GM19043 (cell line): Measurements from ENCODE around the gene FBXO28.
"Not testable (repeated sequence)": the region's sequence is repeated elsewhere in the genome, so short reads cannot be mapped to it uniquely, and the experiment has no call there.

ENCODE experiments used
- ATAC-seq: cut with Tn5 transposase; IDR thresholded peaks from one replicate; pipeline ENCODE4 v1.9.1; 2021; ENCODE audit warnings: low read depth; ENCODE audit not compliant: unreplicated experiment

The FBXO28 gene

DNA sequence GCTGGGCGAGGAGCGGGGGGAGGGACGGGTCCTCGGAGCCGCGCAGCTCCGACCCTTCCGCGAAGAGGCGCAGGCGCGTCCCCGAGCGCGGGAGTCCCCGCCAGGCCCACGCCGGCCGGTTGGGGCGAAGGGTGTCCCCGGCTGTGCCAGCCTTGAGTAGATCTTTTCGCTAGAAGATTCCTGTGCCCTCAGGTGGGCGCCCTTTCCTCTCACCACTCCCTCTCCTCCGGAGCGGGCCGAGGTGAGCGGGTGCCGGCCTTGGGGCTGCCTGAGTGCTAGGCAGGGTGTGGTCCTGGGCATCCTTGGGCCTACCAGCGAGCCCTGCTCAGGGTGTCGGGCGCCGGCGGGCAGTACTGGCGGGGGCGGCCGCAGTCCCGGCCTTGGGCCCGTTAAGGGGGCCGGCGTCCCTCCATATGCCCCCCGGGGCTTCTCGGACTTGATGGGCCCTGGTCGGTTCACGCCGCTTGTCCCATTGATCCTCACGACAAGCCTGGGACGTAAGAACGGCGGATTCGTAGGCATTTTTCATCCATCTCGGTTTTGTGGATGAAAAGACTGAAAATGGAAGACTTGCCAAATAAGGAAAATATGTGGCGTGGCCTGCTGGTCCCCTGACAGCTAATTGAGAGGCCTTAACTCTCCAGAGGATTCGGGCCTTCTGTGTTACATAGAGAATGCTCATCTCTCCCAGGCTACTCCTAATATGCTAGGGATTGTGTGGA is 69.8 kb downstream of the FBXO28 start:
- peak; percentile 29 for ATAC-seq

DNA sequence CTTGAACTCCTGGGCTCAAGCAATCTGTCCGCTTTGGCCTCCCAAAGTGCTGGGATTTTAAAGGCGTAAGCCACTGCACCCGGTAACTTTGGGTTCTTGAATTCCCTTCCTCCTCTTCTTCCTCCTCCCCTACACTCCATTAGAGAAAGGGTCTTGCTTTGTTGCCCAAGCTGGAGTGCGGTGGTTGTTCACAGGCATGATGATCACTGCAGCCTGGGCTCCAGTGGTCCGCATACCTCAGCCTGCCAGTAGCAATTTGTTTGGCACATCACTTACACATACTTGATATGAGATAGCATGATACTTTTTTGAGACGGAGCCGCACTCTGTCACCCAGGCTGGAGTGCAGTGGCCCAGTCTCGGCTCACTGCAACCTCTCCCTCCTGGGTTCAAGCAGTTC is 71.3 kb downstream of the FBXO28 start:
- no peak for ATAC-seq

DNA sequence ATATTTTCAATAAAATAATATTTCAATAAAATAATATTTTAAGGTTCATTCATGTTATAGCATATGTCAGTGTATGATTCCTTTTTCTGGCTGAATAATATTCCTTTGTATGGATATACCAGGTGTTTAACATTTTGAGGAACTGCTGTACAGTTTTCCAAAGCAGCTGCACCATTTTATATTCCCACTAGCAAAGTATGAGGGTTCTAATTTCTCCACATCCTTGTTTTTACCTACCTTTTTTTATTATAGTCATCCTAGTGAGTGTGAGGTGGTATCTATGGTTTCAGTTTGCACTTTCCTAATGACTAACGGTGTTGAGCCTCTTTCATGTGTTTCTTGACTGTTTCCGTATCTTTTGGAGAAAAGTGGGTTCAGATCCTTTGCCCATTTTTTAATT is 74.4 kb downstream of the FBXO28 start:
- ATAC-seq: no peak

DNA sequence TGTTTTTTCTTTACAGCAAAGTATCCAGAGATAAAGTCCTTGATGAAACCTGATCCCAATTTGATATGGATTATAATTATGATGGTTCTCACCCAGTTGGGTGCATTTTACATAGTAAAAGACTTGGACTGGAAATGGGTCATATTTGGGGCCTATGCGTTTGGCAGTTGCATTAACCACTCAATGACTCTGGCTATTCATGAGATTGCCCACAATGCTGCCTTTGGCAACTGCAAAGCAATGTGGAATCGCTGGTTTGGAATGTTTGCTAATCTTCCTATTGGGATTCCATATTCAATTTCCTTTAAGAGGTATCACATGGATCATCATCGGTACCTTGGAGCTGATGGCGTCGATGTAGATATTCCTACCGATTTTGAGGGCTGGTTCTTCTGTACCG is 75.7 kb downstream of the FBXO28 start:
- ATAC-seq: no peak

DNA sequence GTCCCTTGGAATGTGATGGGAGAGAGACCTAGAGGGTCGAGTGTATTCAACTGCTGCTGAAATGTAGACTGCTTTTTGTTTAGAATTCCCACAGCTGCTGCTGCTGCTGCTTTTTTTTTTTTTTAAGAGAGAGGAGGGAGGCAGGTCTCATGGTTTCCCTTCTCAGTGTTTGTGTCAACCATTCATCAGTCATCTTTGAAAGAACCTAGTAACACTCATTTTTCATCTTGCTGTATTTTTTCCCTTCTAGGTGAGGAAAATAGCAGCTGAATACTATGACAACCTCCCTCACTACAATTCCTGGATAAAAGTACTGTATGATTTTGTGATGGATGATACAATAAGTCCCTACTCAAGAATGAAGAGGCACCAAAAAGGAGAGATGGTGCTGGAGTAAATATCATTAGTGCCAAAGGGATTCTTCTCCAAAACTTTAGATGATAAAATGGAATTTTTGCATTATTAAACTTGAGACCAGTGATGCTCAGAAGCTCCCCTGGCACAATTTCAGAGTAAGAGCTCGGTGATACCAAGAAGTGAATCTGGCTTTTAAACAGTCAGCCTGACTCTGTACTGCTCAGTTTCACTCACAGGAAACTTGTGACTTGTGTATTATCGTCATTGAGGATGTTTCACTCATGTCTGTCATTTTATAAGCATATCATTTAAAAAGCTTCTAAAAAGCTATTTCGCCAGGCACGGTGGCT is 78.3 kb downstream of the FBXO28 start:
- no peak for ATAC-seq

DNA sequence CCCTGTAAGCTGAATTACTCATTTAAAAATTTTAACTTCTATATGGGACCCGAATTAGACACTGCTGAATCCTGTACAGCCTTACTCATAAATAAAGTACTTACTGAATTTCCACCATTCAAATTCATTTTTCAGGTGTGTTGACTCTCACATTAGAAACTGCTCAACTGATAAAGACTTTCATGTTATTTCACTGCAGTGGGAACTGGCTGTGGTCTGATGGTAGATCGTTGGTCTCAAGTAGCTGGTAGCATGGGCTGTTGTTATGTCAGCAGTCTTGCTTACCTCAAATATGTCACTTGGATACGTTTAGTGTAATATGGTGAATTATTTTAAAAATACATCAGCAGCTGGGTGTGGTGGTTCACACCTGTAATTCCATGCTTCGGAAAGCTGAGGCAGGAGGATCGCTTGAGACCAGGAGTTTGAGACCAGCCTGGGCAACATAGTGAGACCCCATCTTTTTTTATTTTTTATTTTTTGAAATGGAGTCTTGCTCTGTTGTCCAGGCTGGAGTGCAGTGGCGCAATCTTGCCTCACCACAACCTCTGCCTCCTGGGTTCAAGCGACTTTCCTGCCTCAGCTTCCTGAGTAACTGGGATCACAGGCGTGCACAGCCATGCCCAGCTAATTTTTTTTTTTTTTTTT is 79.5 kb downstream of the FBXO28 start:
- no peak for ATAC-seq

DNA sequence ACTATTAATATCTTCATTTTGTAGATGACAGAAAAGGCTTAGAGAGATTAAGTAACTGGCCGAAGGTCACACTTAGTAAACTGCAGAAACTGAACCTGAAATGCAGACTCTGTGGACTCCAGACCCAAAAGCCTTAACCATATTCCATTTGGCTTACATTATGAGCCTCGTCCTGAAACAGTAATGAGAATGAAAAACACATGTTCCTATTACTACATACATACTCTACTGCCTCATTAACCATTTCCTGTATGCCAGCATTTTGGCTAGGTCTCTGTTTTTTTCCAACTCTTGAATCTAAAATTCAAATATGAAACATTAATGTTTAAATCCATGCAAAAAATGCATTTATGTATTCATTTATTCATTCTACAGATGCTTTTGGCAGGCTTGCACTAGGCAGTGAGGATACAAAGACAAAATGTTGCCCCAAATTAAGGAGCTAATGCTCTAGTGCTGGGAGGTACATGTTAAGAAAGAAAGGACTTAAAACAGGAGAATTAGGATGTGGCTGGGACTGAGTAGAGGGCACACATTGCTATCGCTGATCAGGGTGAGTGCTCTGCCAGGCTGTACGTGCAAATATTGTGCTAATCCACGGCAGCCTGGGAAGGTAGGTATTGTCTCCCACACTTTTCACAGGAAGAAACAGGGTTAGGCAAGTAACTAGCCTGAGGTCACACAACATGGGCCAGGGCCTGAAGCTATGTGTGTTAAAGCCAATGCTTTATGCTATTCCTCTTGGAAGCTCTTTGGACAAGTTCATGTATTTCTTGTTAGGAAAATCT is 83.1 kb downstream of the FBXO28 start:
- ATAC-seq: no peak

DNA sequence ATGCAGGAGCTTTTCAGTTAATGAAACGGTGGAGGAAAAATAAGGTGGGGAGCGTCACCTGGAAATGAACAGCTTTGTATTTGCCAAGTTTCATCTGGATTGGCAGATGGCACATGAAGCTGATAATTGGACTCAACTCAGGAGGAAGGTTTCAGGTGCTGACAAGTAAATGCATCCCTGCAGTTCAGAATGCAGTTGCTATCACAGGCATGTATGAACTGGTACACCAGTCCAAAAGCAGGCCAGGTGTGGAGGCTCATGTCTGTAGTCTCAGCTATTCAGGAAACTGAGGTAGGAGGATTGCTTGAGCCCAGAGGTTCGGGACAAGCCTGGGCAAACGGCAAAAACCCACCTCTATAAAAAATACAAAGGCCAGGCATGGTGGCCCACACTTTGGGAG is 84.7 kb downstream of the FBXO28 start:
- no peak for ATAC-seq

DNA sequence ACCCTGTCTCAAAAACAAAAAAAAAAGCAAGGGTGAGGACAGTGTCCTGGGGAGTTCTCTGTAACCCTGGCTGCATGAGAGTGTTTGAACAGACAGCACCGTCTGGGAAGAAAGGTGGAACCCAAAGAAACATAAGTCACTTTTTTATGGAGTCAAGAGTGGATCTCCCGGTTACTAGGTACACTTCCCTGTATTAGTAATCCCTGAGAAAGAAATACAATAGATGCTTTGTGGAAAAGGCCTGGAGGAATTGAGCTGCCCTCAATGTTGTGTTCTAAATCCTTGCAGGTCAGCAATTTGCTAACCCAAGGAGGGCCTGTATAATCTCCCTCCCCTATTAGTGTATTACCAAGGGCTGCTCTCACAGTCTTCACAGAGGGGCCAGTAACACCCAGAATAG is 85.8 kb downstream of the FBXO28 start:
- no peak for ATAC-seq

DNA sequence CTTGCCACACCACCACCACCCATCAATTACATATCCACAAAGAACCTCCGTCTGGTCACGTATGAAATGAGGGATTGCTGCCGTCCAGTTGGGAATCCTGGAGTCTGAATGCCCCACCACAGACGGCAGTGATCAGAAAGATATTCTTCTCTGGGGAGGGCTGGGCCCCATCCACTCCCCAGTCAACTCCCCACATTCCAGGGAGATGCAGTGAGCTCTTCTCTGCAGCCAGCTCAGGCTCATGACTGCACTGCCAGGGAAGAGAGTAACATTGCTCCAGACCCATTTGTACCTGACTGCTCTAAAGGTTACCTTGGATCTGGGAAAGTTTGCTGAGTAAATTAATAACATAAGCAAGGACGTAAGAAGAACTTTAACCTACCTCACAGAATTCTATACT is 87.5 kb downstream of the FBXO28 start:
- ATAC-seq: no peak

DNA sequence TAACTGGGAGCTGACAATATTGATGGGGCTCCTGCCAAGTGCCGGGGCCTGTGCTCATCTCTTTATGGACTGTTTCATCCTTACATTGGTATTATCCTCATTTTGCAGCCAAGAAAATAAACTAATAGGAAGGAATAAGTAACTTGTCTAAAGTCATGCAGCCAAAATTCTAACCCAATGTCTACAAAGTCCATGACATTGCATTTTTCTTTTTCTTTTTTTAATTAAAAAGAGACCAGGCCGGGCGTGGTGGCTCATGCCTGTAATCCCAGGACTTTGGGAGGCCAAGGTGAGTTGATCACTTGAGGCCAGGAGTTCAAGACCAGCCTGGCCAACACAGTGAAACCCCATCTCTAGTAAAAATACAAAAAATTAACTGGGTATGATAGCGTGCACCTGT is 87.9 kb downstream of the FBXO28 start:
- no peak for ATAC-seq

DNA sequence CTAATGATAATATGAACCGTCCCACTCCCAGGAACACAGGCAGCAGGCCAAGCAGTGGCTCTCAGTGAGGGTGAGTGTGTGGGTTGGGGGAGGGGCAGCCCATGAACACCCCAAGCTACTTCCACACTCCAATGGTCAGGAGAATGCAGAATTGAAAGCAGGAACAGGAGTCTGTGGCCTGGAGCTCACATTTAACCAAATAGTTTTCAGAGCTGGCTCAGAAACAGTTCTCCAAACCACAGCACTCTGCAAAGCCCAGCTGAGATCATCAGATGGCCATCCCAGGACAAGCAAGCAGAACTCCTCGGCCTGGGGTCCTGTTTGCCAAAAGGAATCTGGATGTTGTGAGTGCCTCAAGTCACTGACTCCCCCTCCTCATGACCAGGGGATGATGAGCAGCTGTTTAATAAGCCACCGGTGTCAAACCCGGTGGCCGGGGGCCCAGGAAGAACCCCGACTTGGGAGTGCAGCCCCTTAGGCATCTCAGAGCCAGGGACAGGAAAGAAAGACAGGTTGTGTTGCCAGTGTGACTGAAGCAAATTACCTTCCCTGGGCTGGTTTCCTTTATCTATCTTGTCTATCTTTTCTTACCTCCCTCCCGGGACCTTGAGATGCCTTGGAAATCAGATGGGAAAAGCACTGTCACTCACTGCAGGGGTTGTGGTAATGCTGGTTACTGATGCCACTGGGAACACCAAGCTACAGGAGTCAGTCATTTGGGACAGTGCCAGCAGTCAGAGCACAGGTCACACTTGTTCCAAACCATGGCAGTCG is 89.5 kb downstream of the FBXO28 start:
- ATAC-seq: peak; percentile 62

DNA sequence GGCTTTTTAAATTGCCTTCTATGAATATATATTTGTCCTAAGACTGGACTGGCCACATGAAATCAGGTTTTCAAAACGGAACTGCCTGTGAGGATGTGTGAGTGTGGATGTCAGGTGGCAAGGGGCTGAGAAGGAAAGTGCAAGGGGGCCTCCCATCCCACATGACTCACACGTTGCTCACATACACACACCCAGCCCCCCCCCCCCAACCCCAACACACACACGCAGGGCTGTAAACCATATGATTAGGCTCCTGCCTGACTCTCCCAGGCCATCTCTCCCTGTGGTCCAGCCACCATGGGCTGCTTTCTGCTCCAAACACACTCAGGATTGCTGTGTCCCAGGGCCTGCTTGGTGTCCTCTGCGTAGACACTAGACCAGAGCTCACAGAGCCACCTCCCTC is 91.5 kb downstream of the FBXO28 start:
- ATAC-seq: no peak

DNA sequence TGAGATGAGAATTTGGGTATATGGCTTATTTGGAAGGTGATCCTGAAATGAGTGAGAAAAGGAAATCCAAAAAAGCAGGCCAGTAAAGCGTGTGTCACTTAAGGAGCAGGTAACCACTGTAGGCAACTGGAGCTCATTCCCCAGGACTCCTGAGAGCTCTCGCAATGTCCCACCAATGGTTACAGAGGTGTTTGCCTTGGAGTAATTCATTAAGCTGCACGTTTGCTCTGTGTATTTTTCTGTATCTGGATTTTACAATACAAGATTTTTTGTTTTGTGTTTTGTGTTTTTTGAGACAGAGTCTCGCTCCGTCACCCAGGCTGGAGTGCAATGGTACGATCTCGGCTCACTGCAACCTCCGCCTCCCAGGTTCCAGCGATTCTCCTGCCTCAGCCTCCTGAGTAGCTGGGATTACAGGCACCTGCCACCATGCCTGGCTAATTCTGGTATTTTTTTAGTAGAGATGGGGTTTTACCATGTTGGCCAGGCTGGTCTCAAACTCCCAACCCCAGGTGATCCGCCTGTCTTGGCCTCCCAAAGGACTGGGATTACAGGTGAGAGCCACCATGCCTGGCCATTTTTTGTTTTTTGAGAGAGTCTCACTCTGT is 92.1 kb downstream of the FBXO28 start:
- ATAC-seq: not testable (repeated sequence)

DNA sequence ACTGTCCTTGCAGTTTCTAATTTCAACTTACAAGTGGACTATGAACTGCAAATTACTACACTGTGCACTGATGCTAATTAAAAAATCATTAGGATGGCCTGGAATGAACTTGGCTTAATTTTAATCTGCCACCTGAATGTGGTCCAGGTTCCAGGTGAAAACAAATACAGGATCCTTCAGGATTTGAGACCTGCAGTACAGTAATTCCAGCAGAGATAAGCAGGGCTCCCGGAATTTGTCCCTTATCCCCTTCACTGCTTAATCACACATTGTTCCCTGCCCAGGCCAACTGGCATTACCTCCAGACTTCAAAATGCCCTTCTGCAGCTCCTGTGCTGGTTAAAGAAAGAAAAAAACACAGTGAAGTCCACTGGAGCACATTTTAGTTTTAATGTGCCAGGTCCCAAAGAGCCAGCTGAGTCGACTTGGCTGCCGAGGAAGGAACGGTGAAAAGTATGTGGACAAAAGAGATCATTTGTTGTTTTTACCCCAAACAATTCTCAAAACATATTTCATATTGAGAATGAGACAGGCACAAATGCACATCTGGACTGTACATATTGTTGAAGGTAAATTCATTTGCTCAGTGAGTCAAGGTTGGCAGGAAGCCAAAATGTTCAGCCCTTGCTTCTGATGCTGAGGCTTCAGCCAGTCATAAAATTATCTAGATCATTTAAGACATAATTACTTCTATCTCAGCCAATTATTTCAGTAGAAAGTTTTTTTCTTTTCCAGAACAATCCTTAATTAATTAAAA is 97.5 kb downstream of the FBXO28 start:
- ATAC-seq: no peak
